RWPE2 (cell line): ENCODE results near the gene CPEB3.

Source experiments
- ATAC-seq: fragments of 200-7000 bp; cut with Tn5 transposase; 3 replicates; pipeline ENCODE4 v1.9.1; 2021; ENCODE audit warnings: low read depth
- DNase-seq: peaks from one replicate; pipeline ENCODE4 v3.0.0-alpha.2; 2020; ENCODE audit warnings: low spot score
- H3K27ac ChIP-seq: fragments of 450-650 bp; 2 replicates; pipeline ENCODE4 v1.5.1; 2017; ENCODE audit warnings: mild to moderate bottlenecking; ENCODE audit not compliant: poor library complexity, severe bottlenecking
- H3K27me3 ChIP-seq: fragments of 250-450 bp; sonication (Bioruptor Pico); 2 replicates; pipeline ENCODE4 v1.5.1; 2021; ENCODE audit warnings: mild to moderate bottlenecking, moderate library complexity; ENCODE audit not compliant: insufficient read depth, poor library complexity, severe bottlenecking
- H3K36me3 ChIP-seq: fragments of 250-450 bp; sonication (Bioruptor Pico); 2 replicates; pipeline ENCODE4 v1.5.1; 2020; ENCODE audit warnings: low read depth, mild to moderate bottlenecking, moderate library complexity
- H3K4me1 ChIP-seq: fragments of 250-450 bp; sonication (Bioruptor Pico); 2 replicates; pipeline ENCODE4 v1.5.1; 2021; ENCODE audit warnings: mild to moderate bottlenecking, moderate library complexity; ENCODE audit not compliant: insufficient read depth, poor library complexity, severe bottlenecking
- H3K4me3 ChIP-seq: fragments of 250-450 bp; sonication (Bioruptor Pico); 2 replicates; pipeline ENCODE4 v1.5.1; 2021; ENCODE audit warnings: mild to moderate bottlenecking, moderate library complexity; ENCODE audit not compliant: severe bottlenecking
- H3K9me3 ChIP-seq: fragments of 250-450 bp; sonication (Bioruptor Pico); 2 replicates; pipeline ENCODE4 v1.5.1; 2021; ENCODE audit warnings: mild to moderate bottlenecking, moderate library complexity; ENCODE audit not compliant: severe bottlenecking
- CTCF ChIP-seq: fragments of 450-650 bp; IDR thresholded peaks from one replicate; pipeline ENCODE4 v1.5.1; 2017; ENCODE audit warnings: mild to moderate bottlenecking, moderate library complexity; ENCODE audit not compliant: poor library complexity, severe bottlenecking

The CPEB3 gene

GRCh38 chr10:92238586-92239098 is 52.2 kb downstream of the CPEB3 start:
- no peaks in the 10 kb centered on the region for H3K36me3 ChIP-seq
- no peak for TF ChIP-seq CTCF
- H3K4me1 ChIP-seq, result peaks cover 35% of the 10 kb centered on the region
- DNase-seq (peak; percentile 83), ATAC-seq (peak; percentile 81)
- no peaks in the 10 kb centered on the region for H3K9me3 ChIP-seq
- no peaks in the 10 kb centered on the region for H3K27me3 ChIP-seq
- H3K4me3 ChIP-seq, result peak overlapping the region; percentile 49
- H3K27ac ChIP-seq, result peak overlapping the region; percentile 45

- Histone ChIP-seq H3K27ac (peak overlapping the region; percentile 45), H3K4me1 (peaks cover 32% of the 10 kb centered on the region), H3K27me3 (no peaks in the 10 kb centered on the region), H3K4me3 (peak overlapping the region; percentile 49), H3K9me3 (no peaks in the 10 kb centered on the region), H3K36me3 (no peaks in the 10 kb centered on the region)
- no peak for DNase-seq
- ATAC-seq, result no peak
- no peak for TF ChIP-seq CTCF
These were observed 52.8 kb downstream of the CPEB3 start for GRCh38 chr10:92238054-92238585.

- Histone ChIP-seq H3K36me3 (no peaks in the 10 kb centered on the region), H3K27me3 (no peaks in the 10 kb centered on the region), H3K27ac (no peak overlapping the region), H3K4me1 (no peaks in the 10 kb centered on the region), H3K4me3 (no peak overlapping the region), H3K9me3 (no peaks in the 10 kb centered on the region)
- ATAC-seq (no peak; the same call in 2 of the 3 replicates), DNase-seq (no peak)
- no peak for TF ChIP-seq CTCF
These were observed 59.7 kb downstream of the CPEB3 start for GRCh38 chr10:92231196-92231595.

- DNase-seq (no peak), ATAC-seq (peak; percentile 87)
- Histone ChIP-seq H3K27ac (peak overlapping the region; percentile 49), H3K36me3 (0 out of 2 replicates have a peak, but pooled peaks cover 4% of the 10 kb centered on the region), H3K9me3 (no peaks in the 10 kb centered on the region), H3K4me3 (no peak overlapping the region), H3K4me1 (peaks cover 19% of the 10 kb centered on the region), H3K27me3 (no peaks in the 10 kb centered on the region)
- no peak for TF ChIP-seq CTCF
These were observed 68.1 kb downstream of the CPEB3 start for GRCh38 chr10:92222603-92223262.

- H3K9me3 ChIP-seq, result no peaks in the 10 kb centered on the region
- no peaks in the 10 kb centered on the region for H3K27me3 ChIP-seq
- no peaks in the 10 kb centered on the region for H3K36me3 ChIP-seq
- H3K27ac ChIP-seq, result peak overlapping the region; percentile 31
- ATAC-seq (peak; percentile 77), DNase-seq (no peak)
- H3K4me3 ChIP-seq, result no peak overlapping the region
- H3K4me1 ChIP-seq, result peaks cover 19% of the 10 kb centered on the region
- no peak for TF ChIP-seq CTCF
These were observed 71.3 kb downstream of the CPEB3 start for GRCh38 chr10:92219559-92219958.
